Activated T-cell treated with anti-CD3 and anti-CD28 coated beads for 48 hours (primary cell): Measurements from ENCODE around the gene TMEM183A.

Experiments
- DNase-seq: peaks from one replicate; pipeline ENCODE4 v3.0.0-alpha.2; 2020; ENCODE audit warnings: low read depth

Gene TMEM183A

GRCh38 chr1:203045821-203046594 lies 38.8 kb downstream of the TMEM183A start:
- no peak for DNase-seq

DNA sequence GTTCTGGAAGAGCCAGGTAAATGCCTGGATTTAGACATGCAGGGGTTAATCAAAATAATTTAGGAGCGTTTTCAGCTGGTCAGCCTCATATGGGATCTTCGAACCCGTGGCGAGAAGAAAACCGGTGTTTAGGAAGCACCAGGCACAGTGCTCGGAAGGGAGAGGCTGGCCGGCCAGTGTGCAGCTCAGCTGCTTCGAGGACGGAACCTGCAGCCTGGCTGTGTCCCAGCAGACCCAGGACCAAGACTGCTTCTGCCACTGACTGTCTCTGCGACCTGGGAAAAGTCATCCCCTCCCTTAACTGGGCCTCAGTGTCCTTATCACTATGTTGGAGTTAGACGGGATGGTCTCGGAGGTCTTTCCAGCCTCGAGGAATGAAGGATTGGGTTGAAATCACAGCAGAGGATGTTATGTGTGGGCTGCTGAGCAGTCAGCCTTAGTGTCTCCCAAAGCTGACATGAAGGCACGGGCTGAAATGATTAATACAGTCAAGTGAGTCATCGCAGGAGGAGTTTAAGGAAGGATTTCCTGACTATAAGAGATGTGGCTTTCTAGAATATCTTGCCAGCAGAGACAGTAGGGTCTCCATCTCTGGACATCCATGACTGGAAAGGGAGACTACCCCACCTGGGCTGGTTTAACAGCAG lies 39.9 kb downstream of the TMEM183A start:
- no peak for DNase-seq

- no peak for DNase-seq
These were observed 40.9 kb downstream of the TMEM183A start for GRCh38 chr1:203048086-203048485.

- no peak for DNase-seq
These were observed 41.4 kb downstream of the TMEM183A start for GRCh38 chr1:203048555-203049051.

GRCh38 chr1:203049077-203049476 lies 41.9 kb downstream of the TMEM183A start:
- DNase-seq, result no peak

DNA sequence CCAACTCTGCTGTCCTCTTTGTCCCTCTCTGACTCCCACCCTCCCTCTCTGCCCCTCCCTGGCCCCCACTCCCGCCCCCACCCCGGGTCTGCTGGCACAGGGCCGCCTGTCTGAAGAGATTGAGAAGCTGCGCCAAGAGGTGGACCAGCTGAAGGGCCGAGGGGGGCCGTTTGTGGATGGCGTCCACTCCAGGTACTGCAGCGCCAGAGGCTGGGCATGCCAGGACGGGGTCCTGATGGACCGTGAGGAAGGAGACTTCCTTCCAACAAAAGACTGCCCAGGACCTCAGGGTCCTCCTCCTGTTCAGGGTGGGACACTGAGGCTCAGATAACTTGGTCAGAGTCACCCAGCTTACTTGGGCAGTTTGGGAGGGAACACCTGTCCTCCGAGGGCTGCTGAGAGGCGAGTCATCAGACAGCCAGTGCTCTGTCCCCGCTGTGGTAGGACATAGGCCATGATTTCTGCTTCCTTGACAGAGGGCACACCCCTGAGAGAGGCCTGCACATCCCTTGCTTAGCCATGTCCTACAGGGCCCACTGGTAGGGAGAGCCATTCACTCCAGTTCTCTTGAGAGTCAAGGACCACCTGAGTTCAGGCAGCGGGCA lies 42.5 kb downstream of the TMEM183A start:
- no peak for DNase-seq

GRCh38 chr1:203050826-203051225 lies 43.7 kb downstream of the TMEM183A start:
- DNase-seq, result no peak

DNA sequence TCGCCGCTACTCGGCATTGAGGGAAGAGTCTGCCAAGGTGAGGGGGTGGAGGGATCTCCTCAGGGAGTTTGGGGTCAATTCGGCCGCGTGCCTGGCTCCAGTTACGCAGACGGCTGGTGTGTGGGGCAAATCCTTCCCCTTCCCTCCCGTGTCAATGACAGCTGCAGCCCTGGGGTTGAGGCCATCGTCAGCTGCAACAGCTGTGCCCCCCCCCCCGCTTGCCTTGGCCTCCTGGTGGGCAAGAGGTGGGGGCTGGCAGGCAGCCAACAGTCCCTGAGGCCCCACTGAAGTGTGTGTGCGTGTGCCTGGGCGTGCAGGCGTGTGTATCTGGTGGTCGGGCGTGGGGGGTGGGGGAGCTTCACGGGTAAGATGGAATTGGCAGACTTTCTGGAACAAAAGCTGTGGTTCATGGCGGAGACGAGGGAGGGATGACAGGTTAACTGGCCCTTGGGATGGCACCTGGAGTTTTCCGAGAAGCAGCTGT lies 44.7 kb downstream of the TMEM183A start:
- no peak for DNase-seq

- DNase-seq, result no peak
These were observed 45.4 kb downstream of the TMEM183A start for GRCh38 chr1:203052601-203053000.

DNA sequence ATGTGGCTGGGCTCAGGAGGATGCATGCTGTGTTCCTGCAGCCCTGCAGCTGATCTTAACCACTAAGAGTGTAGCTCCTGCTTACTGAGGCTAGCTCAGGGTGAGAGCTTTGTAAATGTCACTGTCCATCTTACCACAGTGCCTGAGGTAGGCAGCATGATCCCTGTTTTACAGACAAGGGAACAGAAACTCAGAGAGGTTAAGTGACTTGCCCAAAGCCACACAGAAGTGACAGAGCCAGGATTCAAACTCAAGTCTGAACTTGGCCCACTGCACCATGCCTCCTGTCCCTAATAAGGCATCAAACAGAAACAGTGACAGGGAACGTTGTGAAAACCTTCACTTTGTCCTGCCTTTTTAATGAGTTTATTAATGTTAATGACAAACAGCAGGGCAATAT lies 47.0 kb downstream of the TMEM183A start:
- DNase-seq, result no peak

- DNase-seq, result no peak
These were observed 47.5 kb downstream of the TMEM183A start for GRCh38 chr1:203054642-203055041.

GRCh38 chr1:203055161-203055799 lies 48.1 kb downstream of the TMEM183A start:
- no peak for DNase-seq

GRCh38 chr1:203056012-203056411 lies 48.8 kb downstream of the TMEM183A start:
- DNase-seq, result no peak

DNA sequence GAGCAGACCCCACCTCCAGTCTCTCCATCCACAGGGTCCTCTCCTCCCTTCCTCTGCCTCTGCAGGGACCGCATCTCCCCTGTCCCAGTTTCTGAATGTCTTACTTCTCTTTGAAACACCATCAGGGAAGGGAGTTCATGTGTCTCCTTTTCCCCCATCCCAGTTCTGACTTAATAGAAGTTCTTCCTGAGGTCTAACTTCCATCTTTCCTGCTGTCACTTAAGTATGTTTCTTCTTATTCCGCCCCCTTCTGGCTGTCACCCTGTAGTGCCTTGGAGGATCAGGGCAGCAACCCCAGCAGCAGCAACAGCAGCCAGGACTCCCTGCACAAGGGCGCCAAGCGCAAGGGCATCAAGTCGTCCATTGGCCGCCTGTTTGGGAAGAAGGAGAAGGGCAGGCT lies 49.3 kb downstream of the TMEM183A start:
- no peak for DNase-seq

- DNase-seq, result no peak
These were observed 50.9 kb downstream of the TMEM183A start for GRCh38 chr1:203057911-203058675.

DNA sequence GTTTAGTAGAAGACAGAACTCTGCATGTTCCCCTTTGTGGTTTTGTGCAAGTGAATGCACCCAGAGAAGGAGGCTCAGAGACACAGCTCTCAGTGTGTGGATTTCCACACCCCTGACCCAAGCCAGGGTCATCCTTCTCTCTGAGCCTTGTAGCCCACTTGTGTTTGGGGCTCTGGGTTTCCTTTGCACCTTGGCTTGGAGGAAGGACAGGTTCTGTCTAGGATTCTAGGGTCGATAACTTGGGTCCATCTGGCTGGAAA lies 51.4 kb downstream of the TMEM183A start:
- no peak for DNase-seq

- no peak for DNase-seq
These were observed 52.3 kb downstream of the TMEM183A start for GRCh38 chr1:203059485-203059884.

DNA sequence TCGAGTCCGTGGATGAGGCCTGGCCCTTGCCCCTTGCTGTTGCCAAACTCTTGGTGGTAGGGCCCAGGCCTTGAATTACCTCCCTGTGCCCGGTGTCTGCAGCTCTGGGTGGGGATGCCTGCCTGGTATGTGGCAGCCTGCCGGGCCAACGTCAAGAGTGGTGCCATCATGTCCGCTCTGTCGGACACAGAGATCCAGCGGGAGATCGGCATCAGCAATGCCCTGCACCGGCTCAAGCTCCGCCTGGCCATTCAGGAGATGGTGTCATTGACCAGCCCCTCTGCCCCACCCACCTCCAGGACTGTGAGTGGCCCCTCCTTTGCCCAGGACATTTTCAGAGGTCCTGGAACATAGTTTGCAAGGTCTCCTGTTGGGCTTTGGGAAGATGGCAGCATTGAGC lies 52.9 kb downstream of the TMEM183A start:
- no peak for DNase-seq

DNA sequence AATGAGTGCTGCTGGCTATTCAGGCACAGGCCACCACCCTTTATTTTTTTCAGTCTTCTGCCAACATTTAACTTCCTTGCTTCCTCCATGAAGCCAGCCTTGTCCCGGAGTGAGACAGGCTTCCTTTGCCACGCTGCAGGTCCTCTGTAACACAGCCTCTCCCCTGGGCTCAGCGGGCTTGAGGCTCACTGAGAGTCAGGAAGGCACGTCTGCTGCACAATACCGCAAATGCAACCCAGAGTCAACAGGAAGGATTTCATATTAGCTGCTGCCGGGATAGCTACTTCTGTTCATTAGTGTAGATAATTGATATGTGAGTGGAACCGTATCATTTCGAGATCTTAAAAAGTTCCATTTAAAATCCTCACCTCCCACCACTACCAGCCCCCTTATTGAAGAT lies 56.1 kb downstream of the TMEM183A start:
- no peak for DNase-seq

DNA sequence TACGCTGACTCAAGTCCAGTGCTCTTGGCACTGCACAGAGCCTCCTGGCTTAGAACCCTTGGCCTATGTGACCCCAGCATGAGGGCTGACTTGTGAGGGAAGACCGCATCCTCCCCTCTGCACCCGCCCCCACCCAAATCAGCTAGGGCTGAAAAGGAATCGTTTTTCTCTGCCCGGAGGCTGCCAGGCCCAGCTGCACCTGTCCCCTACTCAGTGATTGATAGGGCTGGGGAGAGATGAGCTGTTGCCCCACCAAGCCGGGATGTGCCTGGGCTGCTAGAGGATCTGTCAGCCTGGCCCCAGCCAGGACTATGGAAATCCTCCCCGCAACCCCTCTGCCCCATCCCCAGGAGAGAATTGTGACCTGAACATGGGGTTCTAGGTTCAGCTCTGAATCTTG lies 58.0 kb downstream of the TMEM183A start:
- DNase-seq, result no peak

DNA sequence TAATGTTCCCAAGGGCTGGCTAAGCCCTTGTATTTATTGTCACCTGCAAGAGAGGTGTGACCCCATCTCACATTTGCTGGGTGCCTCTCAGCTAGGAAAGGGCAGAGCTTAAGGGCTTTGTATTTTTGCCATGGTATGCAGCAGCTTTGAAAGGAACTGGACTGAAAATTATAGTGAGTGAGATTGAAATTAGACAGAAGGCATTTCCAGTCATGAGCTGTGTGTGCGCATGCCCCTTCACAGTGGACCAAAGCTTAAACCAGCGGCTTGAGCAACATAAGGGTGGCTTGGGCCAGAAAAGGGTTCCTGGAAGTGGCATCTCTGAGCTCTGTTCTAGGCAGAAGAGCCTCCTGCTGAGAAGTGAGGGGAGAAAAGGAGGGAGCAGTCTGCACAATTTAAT lies 58.8 kb downstream of the TMEM183A start:
- no peak for DNase-seq

DNA sequence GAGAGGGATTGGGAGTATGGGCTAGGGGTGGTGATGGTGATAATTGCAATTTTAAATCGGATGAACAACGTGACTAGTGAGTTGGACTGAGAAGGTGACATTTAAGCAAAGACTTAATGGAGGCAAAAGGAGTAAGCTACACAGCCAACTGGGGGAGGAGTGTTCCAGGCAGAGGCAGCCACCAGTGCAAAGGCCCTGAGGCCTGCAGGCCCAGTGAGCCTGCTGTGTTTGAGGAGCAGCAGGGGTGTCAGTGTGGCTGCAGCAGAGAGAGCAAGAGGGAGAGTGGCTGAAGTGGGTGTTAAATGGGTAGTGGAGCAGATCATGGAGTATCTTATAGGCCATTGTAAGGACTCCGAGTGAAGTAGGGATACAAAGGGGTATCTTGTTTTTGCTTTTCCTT lies 59.8 kb downstream of the TMEM183A start:
- no peak for DNase-seq
